ENCODE results near the gene RAB7B.

DNA sequence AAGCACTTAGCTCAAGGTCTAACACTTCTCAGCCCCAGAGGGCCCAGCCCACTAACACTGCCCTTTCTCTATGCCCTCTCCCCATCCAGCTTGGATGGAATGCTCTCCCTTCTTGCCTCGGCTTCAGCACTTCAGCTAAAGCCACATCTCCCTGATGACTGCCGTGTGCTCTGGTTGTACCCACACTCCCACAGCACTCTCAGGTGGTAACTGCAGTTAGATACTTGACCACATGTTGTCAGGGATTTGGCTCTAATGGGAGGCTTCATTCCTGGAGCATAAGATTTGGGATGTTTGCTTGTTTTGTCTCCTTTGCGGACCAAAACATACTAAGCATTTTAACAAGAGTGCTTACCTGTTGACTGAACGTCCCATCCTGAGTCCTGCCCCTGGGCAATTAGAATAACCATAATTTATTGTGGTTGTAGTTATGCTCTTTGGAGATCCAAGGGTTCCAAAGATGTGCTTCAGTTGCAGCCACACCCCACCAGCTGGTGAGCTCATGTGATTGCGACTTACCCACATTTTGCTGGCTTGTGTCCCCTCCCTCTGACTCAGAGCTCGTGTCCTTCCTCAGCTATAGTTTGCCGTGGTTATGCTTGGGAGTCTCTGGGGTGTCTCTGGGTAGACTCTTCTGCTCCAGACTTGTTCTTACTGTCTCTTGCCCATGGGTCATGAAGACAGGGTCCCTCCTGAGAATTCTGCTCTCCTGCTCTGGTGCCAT is 52.2 kb downstream of the RAB7B start:
- TF ChIP-seq, protein P1, sequence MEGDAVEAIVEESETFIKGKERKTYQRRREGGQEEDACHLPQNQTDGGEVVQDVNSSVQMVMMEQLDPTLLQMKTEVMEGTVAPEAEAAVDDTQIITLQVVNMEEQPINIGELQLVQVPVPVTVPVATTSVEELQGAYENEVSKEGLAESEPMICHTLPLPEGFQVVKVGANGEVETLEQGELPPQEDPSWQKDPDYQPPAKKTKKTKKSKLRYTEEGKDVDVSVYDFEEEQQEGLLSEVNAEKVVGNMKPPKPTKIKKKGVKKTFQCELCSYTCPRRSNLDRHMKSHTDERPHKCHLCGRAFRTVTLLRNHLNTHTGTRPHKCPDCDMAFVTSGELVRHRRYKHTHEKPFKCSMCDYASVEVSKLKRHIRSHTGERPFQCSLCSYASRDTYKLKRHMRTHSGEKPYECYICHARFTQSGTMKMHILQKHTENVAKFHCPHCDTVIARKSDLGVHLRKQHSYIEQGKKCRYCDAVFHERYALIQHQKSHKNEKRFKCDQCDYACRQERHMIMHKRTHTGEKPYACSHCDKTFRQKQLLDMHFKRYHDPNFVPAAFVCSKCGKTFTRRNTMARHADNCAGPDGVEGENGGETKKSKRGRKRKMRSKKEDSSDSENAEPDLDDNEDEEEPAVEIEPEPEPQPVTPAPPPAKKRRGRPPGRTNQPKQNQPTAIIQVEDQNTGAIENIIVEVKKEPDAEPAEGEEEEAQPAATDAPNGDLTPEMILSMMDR (IDR thresholded peaks at IDR 0.05 in 4 of 5, conservative IDR thresholded peaks at IDR 0.05 in 1 of 5) = no peak
- no peak for TF ChIP-seq POLR2A (IDR thresholded peaks at IDR 0.05)
